Peyer's patch (tissue), 4 donors: ENCODE measurements around the gene SRSF4. TPM values are rescaled to one million over a fixed set of nuclear protein-coding genes. Genes with fewer than 3 reads are reported as not detected.

Source experiments
- DNase-seq, 3 donors: peaks; one replicate each; pipeline ENCODE4 v3.0.0-alpha.2; 2017 to 2019
- H3K27ac ChIP-seq, 4 donors: fragments of 200-600 bp; sonication (generic); one replicate each; pipeline ENCODE4 v1.5.1; 2016 to 2019
- H3K27me3 ChIP-seq, 2 donors: fragments of 200-600 bp; sonication (generic); one replicate each; pipeline ENCODE4 v1.5.1; 2019
- H3K36me3 ChIP-seq, 3 donors: fragments of 200-600 bp; sonication (generic); one replicate each; pipeline ENCODE4 v1.5.1; 2016 to 2019
- H3K4me1 ChIP-seq, 4 donors: fragments of 200-600 bp; sonication (generic); one replicate each; pipeline ENCODE4 v1.5.1; 2016 to 2019
- H3K4me3 ChIP-seq, 4 donors: fragments of 200-600 bp; sonication (generic); 1 replicate in 3 of 4; 2 replicates in 1 of 4; pipeline ENCODE4 v1.5.1; 2016 to 2019; ENCODE audit warnings: mild to moderate bottlenecking in 1 of 4
- H3K9me3 ChIP-seq, 4 donors: fragments of 200-600 bp; sonication (generic); one replicate each; pipeline ENCODE4 v1.5.1; 2016 to 2019; ENCODE audit warnings: mild to moderate bottlenecking in 1 of 4
- CTCF ChIP-seq, 6 experiments: fragments of 450-650 bp in 4 of 6; fragments of 200-600 bp in 2 of 6; sonication (generic) in 1 of 6; IDR thresholded peaks; one replicate each; pipeline ENCODE4 v1.5.1; 2017 to 2019; ENCODE audit warnings: antibody characterized with exemption in 6 of 6, mild to moderate bottlenecking in 3 of 6, moderate library complexity in 1 of 6
- POLR2A ChIP-seq, 2 donors: fragments of 450-650 bp; IDR thresholded peaks; one replicate each; pipeline ENCODE4 v1.5.1; 2017; ENCODE audit warnings: antibody characterized with exemption in 2 of 2, mild to moderate bottlenecking in 2 of 2, moderate library complexity in 2 of 2
- total RNA-seq, 4 donors: library from RNA; depleted of rRNA; stranded (reverse); fragments of >200 nt; gene quantifications; one replicate each; pipeline ENCODE4 v1.1.0, GENCODE V29; 2016

The SRSF4 gene
- total RNA-seq, 4 donors from 2014 or later, result 62.7 to 153 (median 88.8) TPM

- no peak for TF ChIP-seq CTCF (IDR thresholded peaks at IDR 0.05)
- no peak for TF ChIP-seq POLR2A (IDR thresholded peaks at IDR 0.05)
- H3K4me3 ChIP-seq, result no peak overlapping the region
- H3K9me3 ChIP-seq, result no peaks in the 10 kb centered on the region
- DNase-seq, result peak in 1 of 3 donors; percentile 68
- peaks cover 0 to 73% (median 8%) of the 10 kb centered on the region in 4 donors for H3K4me1 ChIP-seq
- H3K27me3 ChIP-seq, result no peaks in the 10 kb centered on the region
- peak overlapping the region in 2 of 4 donors; percentile 46 to 59 for H3K27ac ChIP-seq
- peaks cover 0 to 45% (median 0%) of the 10 kb centered on the region in 3 donors for H3K36me3 ChIP-seq
These were observed 15.3 kb downstream of the SRSF4 start for GRCh38 chr1:29166291-29166878.

GRCh38 chr1:29164588-29164987, 17.1 kb downstream of the SRSF4 start:
- Histone ChIP-seq H3K4me1 (peaks cover 0 to 57% (median 3%) of the 10 kb centered on the region in 4 donors), H3K36me3 (peaks cover 0 to 55% (median 0%) of the 10 kb centered on the region in 3 donors), H3K27ac (no peak overlapping the region), H3K4me3 (no peak overlapping the region), H3K27me3 (no peaks in the 10 kb centered on the region), H3K9me3 (no peaks in the 10 kb centered on the region)
- no peak for DNase-seq
- TF ChIP-seq POLR2A (IDR thresholded peaks at IDR 0.05), result no peak
- TF ChIP-seq CTCF (IDR thresholded peaks at IDR 0.05), result no peak

GRCh38 chr1:29162476-29163138, 19.1 kb downstream of the SRSF4 start:
- H3K27ac ChIP-seq, result no peak overlapping the region
- H3K27me3 ChIP-seq, result no peaks in the 10 kb centered on the region
- H3K4me3 ChIP-seq, result no peak overlapping the region
- no peak for DNase-seq
- H3K36me3 ChIP-seq, result peaks cover 0 to 75% (median 0%) of the 10 kb centered on the region in 3 donors
- TF ChIP-seq POLR2A (IDR thresholded peaks at IDR 0.05) (no peak), CTCF (IDR thresholded peaks at IDR 0.05) (no peak)
- H3K9me3 ChIP-seq, result no peaks in the 10 kb centered on the region
- peaks cover 0 to 43% (median 3%) of the 10 kb centered on the region in 4 donors for H3K4me1 ChIP-seq

- Histone ChIP-seq H3K27me3 (no peaks in the 10 kb centered on the region), H3K4me3 (no peak overlapping the region), H3K27ac (no peak overlapping the region), H3K36me3 (peaks cover 0 to 76% (median 0%) of the 10 kb centered on the region in 3 donors), H3K4me1 (peaks cover 0 to 43% (median 3%) of the 10 kb centered on the region in 4 donors), H3K9me3 (no peaks in the 10 kb centered on the region)
- no peak for TF ChIP-seq POLR2A (IDR thresholded peaks at IDR 0.05)
- no peak for TF ChIP-seq CTCF (IDR thresholded peaks at IDR 0.05)
- DNase-seq, result no peak
These were observed 19.7 kb downstream of the SRSF4 start for GRCh38 chr1:29162025-29162424.

GRCh38 chr1:29159773-29160172, 21.9 kb downstream of the SRSF4 start:
- H3K4me1 ChIP-seq, result peaks cover 0 to 29% (median 0%) of the 10 kb centered on the region in 4 donors
- no peak for DNase-seq

More at GRCh38 chr1:29159773-29160172, 21.9 kb downstream of the SRSF4 start:
- Histone ChIP-seq H3K9me3 (no peaks in the 10 kb centered on the region), H3K36me3 (peaks cover 0 to 74% (median 0%) of the 10 kb centered on the region in 3 donors), H3K27me3 (no peaks in the 10 kb centered on the region), H3K4me3 (no peak overlapping the region), H3K27ac (no peak overlapping the region)
- TF ChIP-seq POLR2A (IDR thresholded peaks at IDR 0.05) (no peak), CTCF (IDR thresholded peaks at IDR 0.05) (no peak)
